Camera-type eye (tissue), 1 donor: ENCODE measurements around the gene PRAC2. TPM values are rescaled to one million over a fixed set of nuclear protein-coding genes. Genes with fewer than 3 reads are reported as not detected.

Experiments
- total RNA-seq: library from RNA; depleted of rRNA; stranded (reverse); fragments of >200 nt; gene quantifications from one replicate; pipeline ENCODE4 v1.2.3, GENCODE V29; 2014

Gene PRAC2
- not detected for total RNA-seq

DNA sequence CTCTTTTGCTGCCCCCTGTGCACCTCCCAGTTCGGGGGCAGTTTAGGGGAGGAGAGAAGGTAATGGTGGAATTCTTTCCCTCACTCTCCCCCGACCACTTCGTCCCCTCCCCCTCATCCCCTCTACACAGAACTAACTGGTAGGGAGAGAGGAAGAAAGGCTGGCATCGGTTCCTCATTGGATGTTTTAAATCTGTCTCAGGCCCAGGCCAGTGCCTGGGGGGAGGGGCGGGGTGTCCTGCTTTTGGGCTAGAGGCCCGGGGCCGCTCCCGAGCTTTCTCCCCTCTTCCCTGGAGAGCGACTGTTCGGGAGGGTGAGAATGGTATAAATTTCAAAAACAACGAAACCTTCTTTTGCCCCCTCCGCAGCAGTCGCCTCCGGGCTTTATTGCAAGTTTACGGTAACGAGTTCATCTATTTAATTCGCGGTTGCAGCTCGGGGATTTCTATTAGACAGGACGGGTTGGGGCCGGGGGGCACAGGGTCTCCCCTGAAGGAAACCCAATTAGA, at the start of gene PRAC2:
Gene PRAC2, plus strand, starts transcription at position 271 of the 508 bp plus-strand sequence. CDS start 1,226 bp downstream, outside the sequence.

DNA sequence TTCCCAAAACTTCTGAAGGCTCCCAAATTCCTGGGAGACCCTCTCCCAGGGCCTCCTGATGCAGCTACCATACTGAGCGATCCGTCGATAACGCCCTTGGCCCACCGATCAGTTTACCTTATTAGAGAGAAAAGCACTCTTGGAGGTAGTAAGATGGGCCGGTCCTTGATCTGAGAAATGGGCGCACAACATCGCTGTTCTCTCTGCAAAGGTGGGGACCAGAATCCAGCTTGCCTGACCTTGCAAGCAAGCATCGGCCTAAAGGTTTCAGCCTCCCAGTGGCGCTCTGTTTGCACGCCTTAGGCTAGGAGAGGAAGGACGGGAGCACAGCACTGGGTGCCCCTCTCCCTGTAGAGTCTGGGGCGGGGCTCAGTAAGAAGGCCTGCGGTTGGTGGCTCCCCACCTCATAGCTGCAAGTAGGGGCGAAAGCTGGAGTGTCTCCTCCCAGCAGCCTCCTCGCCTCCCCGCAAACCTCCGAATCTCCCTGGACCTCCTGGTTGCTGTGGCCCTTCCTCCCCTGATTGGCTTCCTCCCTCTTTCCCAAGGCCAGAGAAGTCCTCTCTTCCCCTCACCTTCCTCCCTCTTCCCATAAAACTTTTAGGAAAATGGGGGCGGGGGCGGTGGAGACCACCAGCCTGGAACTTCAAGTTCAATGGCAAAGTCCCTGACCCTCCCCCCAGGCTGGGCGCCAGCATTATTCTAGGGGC, 631 bp upstream of the PRAC2 start, which contains the start of gene PRAC1:
Gene PRAC1, minus strand, starts transcription at position 318 of the 707 bp plus-strand sequence. Its CDS starts 126 bp downstream, at position 192.

DNA sequence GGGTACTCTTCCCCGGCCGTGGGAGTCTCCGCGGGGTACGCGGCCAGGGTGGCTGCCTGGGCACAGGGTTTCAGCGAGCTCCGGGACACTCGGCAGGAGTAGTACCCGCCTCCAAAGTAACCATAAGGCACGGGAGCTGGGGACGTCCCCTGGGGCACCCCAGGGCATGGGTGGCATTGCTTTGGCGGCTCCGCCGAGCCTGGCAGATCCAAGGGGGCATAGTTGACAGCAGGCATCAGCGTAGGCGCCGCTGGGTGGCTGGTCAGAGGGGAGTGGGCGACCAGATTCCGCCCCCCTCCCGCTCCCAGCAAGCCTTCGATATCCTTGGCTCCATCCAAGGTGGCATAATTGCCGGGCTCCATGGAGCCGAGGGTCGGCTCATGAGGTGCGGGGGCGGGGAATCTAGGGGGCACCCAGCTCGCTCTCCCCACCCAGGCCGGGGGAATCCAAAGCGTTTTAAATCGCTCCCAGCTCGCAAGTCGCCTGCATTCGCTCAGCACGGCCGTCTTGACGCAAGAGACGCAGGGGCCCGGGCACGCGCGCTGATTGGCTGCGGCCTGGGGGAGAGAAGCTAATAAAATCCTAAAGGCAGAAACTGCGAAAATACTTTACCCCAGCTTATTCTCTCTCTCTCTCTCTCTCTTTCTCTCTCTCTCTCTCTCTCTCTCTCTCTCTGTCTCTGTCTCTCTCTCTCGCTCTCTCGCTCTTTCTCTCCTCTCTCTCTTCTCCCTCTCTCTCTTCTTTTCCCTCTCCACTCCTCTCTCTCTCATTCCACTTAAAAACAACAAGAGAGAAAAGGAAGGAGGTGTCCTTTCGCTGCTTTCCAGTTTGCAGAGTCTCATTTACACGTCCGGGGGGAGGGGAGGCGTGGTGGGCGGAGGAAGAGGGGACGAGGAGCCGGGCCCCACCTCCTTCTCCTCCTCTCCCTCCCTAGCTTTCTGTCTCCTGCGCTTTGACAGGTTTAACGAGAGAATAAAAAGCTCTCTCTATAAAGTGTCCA, 5.5 kb downstream of the PRAC2 start, which contains the start of gene HOXB13:
Gene HOXB13, minus strand, starts transcription at position 519 of the 1,000 bp plus-strand sequence. Its CDS starts 157 bp downstream, at position 362.

Other genes starting within 250 kb of the PRAC2 start
- gene HOXB1, start 192.2 kb upstream of the PRAC2 start, total RNA-seq, result not detected
- not detected for gene HOXB2, start 178.1 kb upstream of the PRAC2 start, total RNA-seq
- not detected for gene HOXB4, start 144.8 kb upstream of the PRAC2 start, total RNA-seq
- gene HOXB3, start 132.9 kb upstream of the PRAC2 start, total RNA-seq, result 0.22 TPM
- gene HOXB5, start 129.4 kb upstream of the PRAC2 start, total RNA-seq, result not detected
- not detected for gene HOXB6, start 118.2 kb upstream of the PRAC2 start, total RNA-seq
- gene HOXB7, start 112.2 kb upstream of the PRAC2 start, total RNA-seq, result not detected
- not detected for gene HOXB8, start 107.9 kb upstream of the PRAC2 start, total RNA-seq
- not detected for gene HOXB9, start 96.8 kb upstream of the PRAC2 start, total RNA-seq
- gene PRAC1, start 667 bp upstream of the PRAC2 start, total RNA-seq, result not detected
- gene HOXB13, start 5.6 kb downstream of the PRAC2 start, total RNA-seq, result not detected
- gene TTLL6, start 94.0 kb downstream of the PRAC2 start, total RNA-seq, result 1.6 TPM
- gene CALCOCO2, start 107.8 kb downstream of the PRAC2 start, total RNA-seq, result 65.5 TPM
- gene ATP5MC1, start 169.6 kb downstream of the PRAC2 start, total RNA-seq, result 33.5 TPM
- 57.8 TPM for gene UBE2Z, start 185.2 kb downstream of the PRAC2 start, total RNA-seq
- gene SNF8, start 221.7 kb downstream of the PRAC2 start, total RNA-seq, result 64.2 TPM
- not detected for gene GIP, start 245.4 kb downstream of the PRAC2 start, total RNA-seq